Type B pancreatic cell (in vitro differentiated cells): Measurements from ENCODE around the gene SKOR1. TPM values are rescaled to one million over a fixed set of nuclear protein-coding genes. Genes with fewer than 3 reads are reported as not detected.

ENCODE experiments used
- DNase-seq: peaks from one replicate; pipeline ENCODE4 v3.0.0; 2021; ENCODE audit warnings: mixed read lengths; ENCODE audit not compliant: unreplicated experiment; ENCODE audit errors: extremely low spot score
- H3K27ac Mint-ChIP-seq: 2 replicates; pipeline ENCODE4 v1.8.0; 2021; ENCODE audit warnings: mild to moderate bottlenecking, mixed read lengths
- H3K27me3 Mint-ChIP-seq: 2 replicates; pipeline ENCODE4 v1.8.0; 2021; ENCODE audit warnings: mixed read lengths
- H3K36me3 Mint-ChIP-seq: 2 replicates; pipeline ENCODE4 v1.8.0; 2021; ENCODE audit warnings: mixed read lengths
- H3K4me1 Mint-ChIP-seq: one replicate; pipeline ENCODE4 v1.8.0; 2021; ENCODE audit warnings: mixed read lengths; ENCODE audit not compliant: unreplicated experiment
- H3K4me3 Mint-ChIP-seq: 2 replicates; pipeline ENCODE4 v1.8.0; 2021; ENCODE audit warnings: mild to moderate bottlenecking, mixed read lengths
- H3K9me3 Mint-ChIP-seq: 2 replicates; pipeline ENCODE4 v1.8.0; 2021; ENCODE audit warnings: mixed read lengths
- total RNA-seq: library from RNA; stranded (reverse); gene quantifications from 2 replicates; pipeline ENCODE4 v1.2.1, GENCODE V29; 2021; ENCODE audit warnings: low replicate concordance
- TF ChIP-seq, protein P1 (sequence below): fragments of 200-600 bp; sonication (generic); conservative IDR thresholded peaks from 2 replicates; pipeline ENCODE4 v1.5.0; 2021; ENCODE audit warnings: antibody characterized with exemption, mild to moderate bottlenecking

The SKOR1 gene
- total RNA-seq, 1 donor from 2014 or later, result 0.65 TPM

DNA sequence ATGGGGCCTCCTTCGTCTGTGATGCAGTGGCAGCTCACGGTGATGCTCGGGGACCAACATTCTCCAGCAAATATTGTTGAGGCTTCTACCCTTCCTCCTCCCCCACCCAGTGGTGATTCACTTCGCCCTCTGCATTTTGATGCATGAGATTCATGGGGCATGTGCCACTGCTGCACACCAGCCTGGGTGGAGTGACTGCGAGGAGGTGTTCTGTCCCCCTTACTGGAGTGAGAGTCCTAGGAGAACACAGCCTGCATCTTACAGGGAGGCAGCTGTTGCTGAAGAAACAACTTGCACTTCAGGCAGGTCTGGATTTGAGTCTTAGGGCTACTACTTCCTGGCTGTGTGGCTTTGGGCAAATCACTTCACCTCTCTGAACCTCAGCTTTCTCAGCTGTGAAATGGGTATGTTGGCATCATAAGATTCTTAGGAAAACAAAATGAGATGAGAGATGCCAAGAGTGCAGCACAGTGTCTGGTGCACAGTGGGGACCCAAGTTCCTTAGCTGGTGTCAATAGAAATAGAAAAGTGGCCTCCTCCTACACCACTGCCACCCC, 10.2 kb upstream of the SKOR1 start:
- no peaks in the 10 kb centered on the region for H3K36me3 Mint-ChIP-seq
- peaks cover 5% of the 10 kb centered on the region for H3K9me3 Mint-ChIP-seq
- peaks cover 10% of the 10 kb centered on the region for H3K4me1 Mint-ChIP-seq
- DNase-seq, result no peak
- no peak overlapping the region for H3K27ac Mint-ChIP-seq
- peaks cover 66% of the 10 kb centered on the region for H3K27me3 Mint-ChIP-seq
- TF ChIP-seq, protein P1, sequence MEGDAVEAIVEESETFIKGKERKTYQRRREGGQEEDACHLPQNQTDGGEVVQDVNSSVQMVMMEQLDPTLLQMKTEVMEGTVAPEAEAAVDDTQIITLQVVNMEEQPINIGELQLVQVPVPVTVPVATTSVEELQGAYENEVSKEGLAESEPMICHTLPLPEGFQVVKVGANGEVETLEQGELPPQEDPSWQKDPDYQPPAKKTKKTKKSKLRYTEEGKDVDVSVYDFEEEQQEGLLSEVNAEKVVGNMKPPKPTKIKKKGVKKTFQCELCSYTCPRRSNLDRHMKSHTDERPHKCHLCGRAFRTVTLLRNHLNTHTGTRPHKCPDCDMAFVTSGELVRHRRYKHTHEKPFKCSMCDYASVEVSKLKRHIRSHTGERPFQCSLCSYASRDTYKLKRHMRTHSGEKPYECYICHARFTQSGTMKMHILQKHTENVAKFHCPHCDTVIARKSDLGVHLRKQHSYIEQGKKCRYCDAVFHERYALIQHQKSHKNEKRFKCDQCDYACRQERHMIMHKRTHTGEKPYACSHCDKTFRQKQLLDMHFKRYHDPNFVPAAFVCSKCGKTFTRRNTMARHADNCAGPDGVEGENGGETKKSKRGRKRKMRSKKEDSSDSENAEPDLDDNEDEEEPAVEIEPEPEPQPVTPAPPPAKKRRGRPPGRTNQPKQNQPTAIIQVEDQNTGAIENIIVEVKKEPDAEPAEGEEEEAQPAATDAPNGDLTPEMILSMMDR, result no peak
- no peak overlapping the region for H3K4me3 Mint-ChIP-seq

DNA sequence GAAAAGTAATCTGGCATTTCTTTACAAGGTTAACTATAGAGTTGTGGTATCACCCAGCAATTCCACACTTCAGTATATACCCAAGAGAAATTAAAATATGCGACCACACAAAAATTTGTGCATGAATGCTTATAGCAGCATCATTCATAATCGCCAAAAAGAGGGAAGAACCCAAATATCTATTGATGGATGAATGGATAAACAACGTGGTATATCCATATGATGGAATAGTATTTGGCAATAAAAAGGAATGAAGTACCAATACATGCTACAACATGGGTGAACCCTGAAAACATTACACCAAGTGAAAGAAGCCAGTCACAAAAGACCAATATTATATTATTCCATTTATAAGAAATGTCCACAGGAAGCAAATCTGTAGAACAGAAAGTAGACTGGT, 8.6 kb upstream of the SKOR1 start:
- DNase-seq, result no peak
- no peaks in the 10 kb centered on the region for H3K36me3 Mint-ChIP-seq
- peaks cover 14% of the 10 kb centered on the region for H3K4me1 Mint-ChIP-seq
- H3K27ac Mint-ChIP-seq, result no peak overlapping the region
- no peak overlapping the region for H3K4me3 Mint-ChIP-seq
- H3K27me3 Mint-ChIP-seq, result peaks cover 79% of the 10 kb centered on the region
- TF ChIP-seq, protein P1, result no peak
- peaks cover 5% of the 10 kb centered on the region for H3K9me3 Mint-ChIP-seq

DNA sequence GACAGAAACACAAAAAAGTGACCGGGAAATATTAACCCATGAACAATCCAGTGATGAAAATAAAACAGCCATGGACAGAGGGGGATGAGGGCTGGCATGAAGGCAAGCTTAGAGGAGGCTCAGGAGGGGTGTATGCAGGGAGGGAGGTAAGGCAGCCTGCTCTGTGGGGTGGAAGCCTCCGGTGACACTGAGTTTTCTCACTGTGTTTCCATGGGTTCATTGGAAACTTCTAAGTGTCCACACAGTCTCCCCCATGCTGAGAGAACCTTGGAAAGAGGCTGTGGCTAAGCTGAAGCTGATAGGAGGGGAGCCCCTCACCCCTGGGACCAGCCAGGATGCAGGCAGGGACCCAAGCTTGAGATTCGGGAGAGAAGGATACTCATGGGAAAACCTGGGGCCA, 6.8 kb upstream of the SKOR1 start:
- TF ChIP-seq, protein P1, result no peak
- no peak for DNase-seq
- Mint-ChIP-seq H3K4me1 (peaks cover 14% of the 10 kb centered on the region), H3K36me3 (no peaks in the 10 kb centered on the region), H3K27ac (no peak overlapping the region), H3K9me3 (peaks cover 5% of the 10 kb centered on the region), H3K4me3 (no peak overlapping the region), H3K27me3 (peaks cover 76% of the 10 kb centered on the region)

DNA sequence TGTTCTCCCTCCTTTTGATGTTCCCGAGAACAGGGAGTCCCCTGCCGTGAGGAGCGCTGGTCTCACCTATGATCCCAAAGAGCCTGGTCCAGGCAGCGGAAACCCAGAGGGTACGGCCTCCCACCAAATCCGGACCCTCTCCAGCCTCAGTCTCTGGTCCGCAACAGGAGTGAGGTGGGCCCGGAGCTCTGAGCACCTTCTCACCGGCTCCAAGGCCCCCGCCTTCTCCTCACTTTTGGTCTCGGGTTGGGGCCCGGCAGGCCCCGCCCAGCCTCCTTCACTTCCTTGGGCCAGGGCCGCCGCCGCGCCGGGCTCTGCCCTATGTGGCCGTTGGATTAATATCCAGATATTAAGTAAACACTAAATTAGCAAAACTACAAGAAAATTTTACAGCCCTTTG, 5.7 kb upstream of the SKOR1 start:
- no peak for DNase-seq

DNA sequence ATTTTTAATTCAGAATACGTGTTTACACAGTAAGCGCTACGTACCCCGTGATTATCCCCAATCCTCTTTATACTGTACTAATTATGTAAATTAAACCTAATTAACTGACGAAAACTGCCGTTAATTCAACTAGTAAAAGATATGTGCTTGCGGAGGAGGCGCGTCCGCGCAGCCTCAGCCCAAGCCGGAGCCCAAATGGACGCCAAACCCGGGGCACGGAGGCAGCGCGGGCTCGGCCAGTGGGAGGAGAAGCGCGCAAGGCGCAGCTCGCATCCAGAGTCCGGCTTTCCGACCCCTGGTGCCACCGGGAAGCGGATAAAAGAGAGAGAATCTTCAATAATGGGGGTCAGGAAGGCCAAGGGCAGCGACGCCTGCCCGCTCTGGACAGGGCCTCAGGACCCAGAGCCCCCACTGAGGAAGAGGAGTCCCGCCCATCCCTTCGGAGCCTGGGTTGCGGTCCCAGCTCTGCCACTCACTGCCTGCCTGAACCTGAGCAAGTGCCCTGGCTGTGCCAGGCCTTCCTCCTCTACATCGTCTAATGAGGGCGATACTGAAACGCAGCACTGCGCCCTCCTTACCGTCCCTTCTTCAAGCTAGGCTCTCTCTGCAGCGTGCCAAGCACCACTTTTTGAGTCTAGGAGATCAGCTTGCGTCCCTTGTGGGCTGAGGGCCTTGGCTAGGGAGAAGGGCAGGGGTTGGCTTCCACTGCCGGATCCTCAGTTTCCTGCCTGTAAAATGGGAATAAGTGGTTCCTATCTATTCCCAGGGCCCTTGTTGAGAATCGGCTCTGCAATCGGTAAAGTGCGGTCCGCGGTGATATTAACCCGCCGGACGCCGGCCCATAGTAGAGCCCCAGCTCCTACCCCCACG, 5.0 kb upstream of the SKOR1 start:
- H3K27me3 Mint-ChIP-seq, result peaks cover 94% of the 10 kb centered on the region
- TF ChIP-seq, protein P1, result no peak
- no peak overlapping the region for H3K4me3 Mint-ChIP-seq
- peaks cover 21% of the 10 kb centered on the region for H3K4me1 Mint-ChIP-seq
- peaks cover 5% of the 10 kb centered on the region for H3K9me3 Mint-ChIP-seq
- H3K27ac Mint-ChIP-seq, result no peak overlapping the region
- no peaks in the 10 kb centered on the region for H3K36me3 Mint-ChIP-seq
- DNase-seq, result no peak

More for the DNA sequence above, 5.7 kb upstream of the SKOR1 start:
- Mint-ChIP-seq H3K27me3 (peaks cover 86% of the 10 kb centered on the region), H3K4me1 (peaks cover 21% of the 10 kb centered on the region), H3K9me3 (peaks cover 5% of the 10 kb centered on the region), H3K36me3 (no peaks in the 10 kb centered on the region), H3K27ac (no peak overlapping the region), H3K4me3 (no peak overlapping the region)
- TF ChIP-seq, protein P1, result no peak
